HEK293 (cell line): Measurements from ENCODE around the gene SIL1.

Experiments used
- CTCF ChIA-PET: fragments of 350-600 bp; formaldehyde crosslinking; extraction: SDS; loops from one replicate; lab custom pipeline; 2021; ENCODE audit warnings: antibody characterized with exemption; lab: Yijun Ruan, JAX
- POLR2A ChIA-PET: fragments of 300-600 bp; formaldehyde crosslinking; extraction: SDS; loops from one replicate; lab custom pipeline; 2020; ENCODE audit warnings: antibody characterized with exemption, inconsistent platforms; lab: Yijun Ruan, JAX
- H3K27ac ChIP-seq: fragments of 200-500 bp; sonication (Bioruptor generic); 2 replicates; pipeline ENCODE4 v1.5.1; 2014; ENCODE audit warnings: low read depth, low read length, control low read depth, inconsistent platforms; ENCODE audit errors: extremely low read depth
- H3K36me3 ChIP-seq, 2 experiments: fragments of 200-500 bp in 1 of 2; sonication (Bioruptor generic) in 1 of 2; 1 replicate in 1 of 2; 2 replicates in 1 of 2; pipeline ENCODE4 v1.5.1; 2014 to 2017; ENCODE audit warnings: inconsistent platforms in 2 of 2, low read length in 2 of 2; ENCODE audit not compliant: control insufficient read depth in 2 of 2, insufficient read depth in 1 of 2
- H3K4me1 ChIP-seq: fragments of 200-500 bp; sonication (Bioruptor generic); 2 replicates; pipeline ENCODE4 v1.5.1; 2014; ENCODE audit warnings: mild to moderate bottlenecking, low read length, inconsistent platforms; ENCODE audit not compliant: control insufficient read depth, insufficient read depth
- H3K4me3 ChIP-seq: 2 replicates; pipeline ENCODE4 v1.5.1; 2011; ENCODE audit warnings: low read depth, mild to moderate bottlenecking, control low read depth, low read length, moderate library complexity
- H3K9me3 ChIP-seq: fragments of 200-500 bp; sonication (Bioruptor generic); 2 replicates; pipeline ENCODE4 v1.5.1; 2014; ENCODE audit warnings: low read depth, low read length, inconsistent platforms; ENCODE audit not compliant: control insufficient read depth, insufficient read depth
- ATF2 ChIP-seq: fragments of 450-650 bp; formaldehyde crosslinking; IDR thresholded peaks from 2 replicates; pipeline ENCODE4 v1.5.1; 2016; ENCODE audit warnings: missing biosample characterization, missing genetic modification characterization, low read depth
- BCL11B ChIP-seq: fragments of 450-650 bp; formaldehyde crosslinking; IDR thresholded peaks from 2 replicates; pipeline ENCODE4 v1.5.1; 2016; ENCODE audit warnings: low read depth, missing biosample characterization, missing genetic modification characterization
- GLIS2 ChIP-seq: fragments of 450-650 bp; formaldehyde crosslinking; IDR thresholded peaks from 2 replicates; pipeline ENCODE4 v1.5.1; 2016; ENCODE audit warnings: missing biosample characterization, missing genetic modification characterization
- INSM2 ChIP-seq: fragments of 450-650 bp; formaldehyde crosslinking; IDR thresholded peaks from 2 replicates; pipeline ENCODE4 v1.5.1; 2016; ENCODE audit warnings: missing biosample characterization, missing genetic modification characterization
- OVOL3 ChIP-seq: fragments of 450-650 bp; formaldehyde crosslinking; IDR thresholded peaks from 2 replicates; pipeline ENCODE4 v1.5.1; 2016; ENCODE audit warnings: missing biosample characterization, missing genetic modification characterization
- ZBTB48 ChIP-seq: fragments of 450-650 bp; formaldehyde crosslinking; IDR thresholded peaks from 2 replicates; pipeline ENCODE4 v1.5.1; 2016; ENCODE audit warnings: missing biosample characterization, missing genetic modification characterization
- ZNF157 ChIP-seq: fragments of 450-650 bp; formaldehyde crosslinking; IDR thresholded peaks from 2 replicates; pipeline ENCODE4 v1.5.1; 2016; ENCODE audit warnings: missing biosample characterization, missing genetic modification characterization
- ZNF18 ChIP-seq: fragments of 450-650 bp; formaldehyde crosslinking; IDR thresholded peaks from 2 replicates; pipeline ENCODE4 v1.5.1; 2016; ENCODE audit warnings: missing biosample characterization, missing genetic modification characterization
- ZNF214 ChIP-seq: fragments of 450-650 bp; formaldehyde crosslinking; IDR thresholded peaks from 2 replicates; pipeline ENCODE4 v1.5.1; 2017; ENCODE audit warnings: missing biosample characterization, mild to moderate bottlenecking, missing genetic modification characterization, borderline replicate concordance
- ZNF221 ChIP-seq: fragments of 450-650 bp; formaldehyde crosslinking; IDR thresholded peaks from 2 replicates; pipeline ENCODE4 v1.5.1; 2017; ENCODE audit warnings: missing biosample characterization, missing genetic modification characterization, borderline replicate concordance
- ZNF335 ChIP-seq: fragments of 450-650 bp; formaldehyde crosslinking; conservative IDR thresholded peaks from 2 replicates; pipeline ENCODE4 v1.5.1; 2016; ENCODE audit warnings: missing biosample characterization, missing genetic modification characterization
- ZNF394 ChIP-seq: fragments of 450-650 bp; formaldehyde crosslinking; IDR thresholded peaks from 2 replicates; pipeline ENCODE4 v1.5.1; 2016; ENCODE audit warnings: missing biosample characterization, missing genetic modification characterization, mild to moderate bottlenecking, moderate library complexity, borderline replicate concordance
- ZNF416 ChIP-seq: fragments of 450-650 bp; formaldehyde crosslinking; IDR thresholded peaks from 2 replicates; pipeline ENCODE4 v1.5.1; 2016; ENCODE audit warnings: missing biosample characterization, missing genetic modification characterization
- ZNF529 ChIP-seq: fragments of 450-650 bp; formaldehyde crosslinking; IDR thresholded peaks from 2 replicates; pipeline ENCODE4 v1.5.1; 2017; ENCODE audit warnings: missing genetic modification characterization, missing biosample characterization; ENCODE audit not compliant: insufficient replicate concordance
- ZNF530 ChIP-seq: fragments of 450-650 bp; formaldehyde crosslinking; IDR thresholded peaks from 2 replicates; pipeline ENCODE4 v1.5.1; 2016; ENCODE audit warnings: low read depth, missing biosample characterization, missing genetic modification characterization
- ZNF544 ChIP-seq: fragments of 450-650 bp; formaldehyde crosslinking; IDR thresholded peaks from 2 replicates; pipeline ENCODE4 v1.5.0; 2017; ENCODE audit warnings: missing biosample characterization, missing genetic modification characterization
- ZNF571 ChIP-seq: fragments of 450-650 bp; formaldehyde crosslinking; IDR thresholded peaks from 2 replicates; pipeline ENCODE4 v1.5.0; 2017; ENCODE audit warnings: missing biosample characterization, missing genetic modification characterization
- ZNF629 ChIP-seq: fragments of 450-650 bp; formaldehyde crosslinking; IDR thresholded peaks from 2 replicates; pipeline ENCODE4 v1.5.1; 2017; ENCODE audit warnings: missing biosample characterization, missing genetic modification characterization
- ZNF639 ChIP-seq: fragments of 450-650 bp; formaldehyde crosslinking; IDR thresholded peaks from 2 replicates; pipeline ENCODE4 v1.5.1; 2016; ENCODE audit warnings: missing biosample characterization, missing genetic modification characterization
- ZNF776 ChIP-seq: fragments of 450-650 bp; formaldehyde crosslinking; IDR thresholded peaks from 2 replicates; pipeline ENCODE4 v1.5.0; 2017; ENCODE audit warnings: missing biosample characterization, missing genetic modification characterization, borderline replicate concordance

Gene SIL1

GRCh38 chr5:138898299-138898698 is 299.9 kb downstream of the SIL1 start:
- ChIA-PET POLR2A (no interaction called here), CTCF (no interaction called here)
- H3K9me3 ChIP-seq = no peaks in the 10 kb centered on the region
- H3K4me1 ChIP-seq = no peaks in the 10 kb centered on the region
- H3K4me3 ChIP-seq = no peak overlapping the region
- TF ChIP-seq ZNF157 = no peak
- TF ChIP-seq ZNF335 = no peak
- TF ChIP-seq ZNF639 (tag by site-specific recombination) = no peak
- TF ChIP-seq ZNF394 (tag by site-specific recombination) = no peak
- TF ChIP-seq OVOL3 (tag by site-specific recombination) = no peak
- no peak for TF ChIP-seq ZNF416 (tag by site-specific recombination)
- no peak for TF ChIP-seq BCL11B
- TF ChIP-seq ZBTB48 (tag by site-specific recombination) = no peak
- TF ChIP-seq ATF2 (tag by site-specific recombination) = no peak
- no peak for TF ChIP-seq GLIS2 (tag by site-specific recombination)
- no peak for TF ChIP-seq ZNF530 (tag by site-specific recombination)
- TF ChIP-seq ZNF214 (tag by site-specific recombination) = no peak
- TF ChIP-seq ZNF529 (tag by site-specific recombination) = no peak
- TF ChIP-seq ZNF544 (tag by site-specific recombination) = no peak
- no peak for TF ChIP-seq ZNF629 (tag by site-specific recombination)
- TF ChIP-seq ZNF776 (tag by site-specific recombination) = no peak
- no peak for TF ChIP-seq ZNF18 (tag by site-specific recombination)
- TF ChIP-seq INSM2 (tag by site-specific recombination) = no peak
- TF ChIP-seq ZNF571 (tag by site-specific recombination) = no peak
- TF ChIP-seq ZNF221 (tag by site-specific recombination) = no peak
- no peak overlapping the region for H3K27ac ChIP-seq
- peaks cover 3 to 10% of the 10 kb centered on the region in 2 experiments; a peak in 2 of 3 replicates for H3K36me3 ChIP-seq
